Duodenal mucosa (tissue), 2 donors: Measurements from ENCODE around the gene PLEKHJ1.

Experiments
- H3K27ac ChIP-seq: one replicate; pipeline ENCODE4 v1.7.0; 2013; ENCODE audit warnings: low read depth, low read length
- H3K27me3 ChIP-seq, 2 donors: one replicate each; pipeline ENCODE4 v1.7.0; 2013; ENCODE audit warnings: low read length in 2 of 2, control low read depth in 1 of 2; ENCODE audit not compliant: insufficient read depth in 2 of 2, control insufficient read depth in 1 of 2
- H3K36me3 ChIP-seq, 2 donors: one replicate each; pipeline ENCODE4 v1.7.0; 2013; ENCODE audit warnings: low read length in 2 of 2, control low read depth in 1 of 2; ENCODE audit not compliant: insufficient read depth in 2 of 2, control insufficient read depth in 1 of 2
- H3K4me1 ChIP-seq, 2 donors: one replicate each; pipeline ENCODE4 v1.7.0; 2013; ENCODE audit warnings: low read length in 2 of 2, control low read depth in 1 of 2; ENCODE audit not compliant: insufficient read depth in 2 of 2, control insufficient read depth in 1 of 2
- H3K4me3 ChIP-seq, 2 donors: one replicate each; pipeline ENCODE4 v1.7.0; 2013; ENCODE audit warnings: low read length in 2 of 2, low read depth in 1 of 2
- H3K9ac ChIP-seq, 2 donors: one replicate each; pipeline ENCODE4 v1.7.0; 2013; ENCODE audit warnings: low read length in 2 of 2, low read depth in 1 of 2
- H3K9me3 ChIP-seq, 2 donors: one replicate each; pipeline ENCODE4 v1.7.0; 2013; ENCODE audit warnings: low read length in 2 of 2, control low read depth in 1 of 2; ENCODE audit not compliant: control insufficient read depth in 1 of 2

The PLEKHJ1 gene

GRCh38 chr19:2226840-2227360, 9.2 kb downstream of the PLEKHJ1 start:
- H3K27ac ChIP-seq: no peak overlapping the region
- H3K27me3 ChIP-seq: no peaks in the 10 kb centered on the region
- H3K4me1 ChIP-seq: peaks cover 0 to 9% of the 10 kb centered on the region in 2 donors
- H3K36me3 ChIP-seq: peaks cover 15 to 87% of the 10 kb centered on the region in 2 donors
- no peak overlapping the region for H3K4me3 ChIP-seq
- H3K9me3 ChIP-seq: no peaks in the 10 kb centered on the region
- H3K9ac ChIP-seq: no peak overlapping the region

- peaks cover 0 to 5% of the 10 kb centered on the region in 2 donors for H3K4me1 ChIP-seq
- no peak overlapping the region for H3K9ac ChIP-seq
- no peaks in the 10 kb centered on the region for H3K9me3 ChIP-seq
- peaks cover 15 to 89% of the 10 kb centered on the region in 2 donors for H3K36me3 ChIP-seq
- no peak overlapping the region for H3K27ac ChIP-seq
- no peaks in the 10 kb centered on the region for H3K27me3 ChIP-seq
- no peak overlapping the region for H3K4me3 ChIP-seq
These were observed 9.9 kb downstream of the PLEKHJ1 start for GRCh38 chr19:2226051-2226839.

- Histone ChIP-seq H3K4me3 (no peak overlapping the region), H3K4me1 (no peaks in the 10 kb centered on the region), H3K27ac (no peak overlapping the region), H3K36me3 (peaks cover 16 to 86% of the 10 kb centered on the region in 2 donors), H3K9me3 (no peaks in the 10 kb centered on the region), H3K9ac (no peak overlapping the region), H3K27me3 (no peaks in the 10 kb centered on the region)
These were observed 10.6 kb downstream of the PLEKHJ1 start for GRCh38 chr19:2225415-2226050.

- Histone ChIP-seq H3K9ac (no peak overlapping the region), H3K36me3 (peaks cover 20 to 86% of the 10 kb centered on the region in 2 donors), H3K4me3 (no peak overlapping the region), H3K27me3 (no peaks in the 10 kb centered on the region), H3K9me3 (no peaks in the 10 kb centered on the region), H3K4me1 (no peaks in the 10 kb centered on the region), H3K27ac (no peak overlapping the region)
These were observed 11.3 kb downstream of the PLEKHJ1 start for GRCh38 chr19:2224754-2225349.

GRCh38 chr19:2223959-2224358, 12.2 kb downstream of the PLEKHJ1 start:
- H3K36me3 ChIP-seq: peaks cover 20 to 84% of the 10 kb centered on the region in 2 donors
- no peaks in the 10 kb centered on the region for H3K4me1 ChIP-seq
- no peak overlapping the region for H3K27ac ChIP-seq
- no peak overlapping the region for H3K9ac ChIP-seq
- no peaks in the 10 kb centered on the region for H3K9me3 ChIP-seq
- H3K4me3 ChIP-seq: no peak overlapping the region
- no peaks in the 10 kb centered on the region for H3K27me3 ChIP-seq

- H3K27me3 ChIP-seq: no peaks in the 10 kb centered on the region
- no peaks in the 10 kb centered on the region for H3K9me3 ChIP-seq
- H3K36me3 ChIP-seq: peaks cover 17 to 83% of the 10 kb centered on the region in 2 donors
- H3K9ac ChIP-seq: no peak overlapping the region
- no peaks in the 10 kb centered on the region for H3K4me1 ChIP-seq
- no peak overlapping the region for H3K27ac ChIP-seq
- H3K4me3 ChIP-seq: no peak overlapping the region
These were observed 12.7 kb downstream of the PLEKHJ1 start for GRCh38 chr19:2223391-2223790.

GRCh38 chr19:2221918-2222317, 14.2 kb downstream of the PLEKHJ1 start:
- Histone ChIP-seq H3K36me3 (peaks cover 22 to 87% of the 10 kb centered on the region in 2 donors), H3K9me3 (no peaks in the 10 kb centered on the region), H3K4me1 (no peaks in the 10 kb centered on the region), H3K9ac (no peak overlapping the region), H3K27me3 (no peaks in the 10 kb centered on the region), H3K27ac (no peak overlapping the region), H3K4me3 (no peak overlapping the region)

GRCh38 chr19:2221250-2221831, 14.8 kb downstream of the PLEKHJ1 start:
- Histone ChIP-seq H3K9ac (no peak overlapping the region), H3K36me3 (peaks cover 27 to 89% of the 10 kb centered on the region in 2 donors), H3K27me3 (no peaks in the 10 kb centered on the region), H3K4me1 (no peaks in the 10 kb centered on the region), H3K9me3 (no peaks in the 10 kb centered on the region), H3K4me3 (no peak overlapping the region), H3K27ac (no peak overlapping the region)

GRCh38 chr19:2219726-2220125, 16.4 kb downstream of the PLEKHJ1 start:
- no peaks in the 10 kb centered on the region for H3K9me3 ChIP-seq

GRCh38 chr19:2217591-2217990, 18.5 kb downstream of the PLEKHJ1 start:
- Histone ChIP-seq H3K27ac (no peak overlapping the region), H3K9me3 (no peaks in the 10 kb centered on the region), H3K9ac (no peak overlapping the region), H3K4me3 (no peak overlapping the region), H3K36me3 (peaks cover 38 to 80% of the 10 kb centered on the region in 2 donors), H3K27me3 (no peaks in the 10 kb centered on the region), H3K4me1 (peaks cover 11 to 12% of the 10 kb centered on the region in 2 donors)

More at GRCh38 chr19:2219726-2220125, 16.4 kb downstream of the PLEKHJ1 start:
- no peak overlapping the region for H3K9ac ChIP-seq
- H3K27ac ChIP-seq: no peak overlapping the region
- no peaks in the 10 kb centered on the region for H3K27me3 ChIP-seq
- no peaks in the 10 kb centered on the region for H3K4me1 ChIP-seq
- H3K36me3 ChIP-seq: peaks cover 39 to 88% of the 10 kb centered on the region in 2 donors
- H3K4me3 ChIP-seq: no peak overlapping the region
